ENCODE results near the gene GEMIN2.
"Not testable (repeated sequence)": the region's sequence is repeated elsewhere in the genome, so short reads cannot be mapped to it uniquely, and the experiment has no call there.

GEMIN2 gene

DNA sequence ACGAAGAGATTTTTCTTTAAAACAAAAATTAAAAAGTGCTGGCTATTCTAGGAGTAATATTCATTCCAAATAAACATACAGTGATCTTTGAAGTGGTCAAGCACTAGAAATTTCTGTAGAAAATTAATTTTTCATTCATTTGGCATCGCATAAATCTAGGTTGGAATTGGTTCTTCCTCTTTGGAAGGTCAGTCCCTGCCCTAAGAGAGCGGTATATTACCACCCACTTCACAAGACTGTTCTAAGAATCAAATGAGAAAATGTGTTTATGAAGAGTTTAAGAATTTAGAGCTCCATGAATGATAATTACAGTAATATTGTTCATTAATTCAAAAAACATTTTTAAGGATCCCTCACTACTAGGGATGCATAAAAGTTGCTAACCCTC is 444 bp upstream of the GEMIN2 start:
- DNase-seq, result no peak

GRCh38 chr14:39122330-39123138 is 8.4 kb downstream of the GEMIN2 start:
- DNase-seq, result no peak

DNA sequence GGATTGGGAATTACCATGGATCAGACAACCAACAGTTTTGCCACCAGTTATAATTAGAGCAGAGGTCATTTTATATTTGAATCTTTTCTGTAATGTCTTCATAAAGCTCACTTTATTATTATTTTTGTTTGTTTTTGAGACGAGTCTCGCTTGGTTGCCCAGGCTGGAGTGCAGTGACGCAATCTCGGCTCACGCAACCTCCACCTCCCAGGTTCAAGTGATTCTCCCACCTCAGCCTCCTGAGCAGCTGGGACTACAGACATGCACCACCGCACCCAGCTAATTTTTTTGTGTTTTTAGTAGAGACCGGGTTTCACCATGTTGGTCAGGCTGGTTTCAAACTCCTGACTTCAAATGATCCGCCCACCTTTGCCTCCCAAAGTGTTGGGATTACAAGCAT is 23.7 kb downstream of the GEMIN2 start:
- DNase-seq, result not testable (repeated sequence)

DNA sequence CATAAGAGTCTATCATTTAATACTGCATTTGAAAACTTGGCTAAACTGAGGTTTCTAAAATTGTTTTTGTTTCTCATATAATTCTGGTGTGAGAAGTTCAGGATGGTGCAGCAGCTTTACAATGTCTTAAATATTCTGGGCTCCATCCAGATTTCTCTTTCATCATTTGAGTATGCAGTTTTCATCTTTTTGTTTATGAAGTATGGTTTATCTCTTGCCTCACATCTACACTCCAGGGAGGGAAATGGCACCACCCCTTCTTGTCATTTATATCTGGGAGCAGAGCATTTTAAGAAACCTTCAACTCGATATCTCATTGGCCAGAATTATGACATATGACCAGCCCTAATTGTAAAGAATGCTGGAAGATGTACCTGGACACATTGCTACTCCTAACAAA is 24.3 kb downstream of the GEMIN2 start:
- no peak for DNase-seq

GRCh38 chr14:39140170-39140569 is 26.0 kb downstream of the GEMIN2 start:
- no peak for DNase-seq

GRCh38 chr14:39141623-39142022 is 27.5 kb downstream of the GEMIN2 start:
- not testable (repeated sequence) for DNase-seq

DNA sequence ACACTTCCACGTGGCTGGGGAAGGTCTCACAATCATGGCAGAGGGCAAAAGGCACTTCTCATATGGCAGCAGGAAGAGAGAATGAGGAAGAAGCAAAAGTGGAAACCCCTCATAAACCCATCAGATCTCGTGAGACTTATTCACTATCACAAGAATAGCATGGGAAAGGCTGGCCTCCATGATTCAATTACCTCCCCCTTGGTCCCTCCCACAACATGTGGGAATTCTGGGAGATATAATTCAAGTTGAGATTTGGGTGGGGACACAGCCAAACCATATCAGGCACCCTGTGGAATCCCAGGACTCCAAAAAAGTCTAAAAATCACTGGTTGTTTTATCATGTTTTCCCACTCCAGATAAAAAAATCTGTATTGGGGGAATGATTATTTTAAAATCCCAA is 29.1 kb downstream of the GEMIN2 start:
- not testable (repeated sequence) for DNase-seq

GRCh38 chr14:39145266-39145966 is 31.3 kb downstream of the GEMIN2 start:
- DNase-seq, result no peak

DNA sequence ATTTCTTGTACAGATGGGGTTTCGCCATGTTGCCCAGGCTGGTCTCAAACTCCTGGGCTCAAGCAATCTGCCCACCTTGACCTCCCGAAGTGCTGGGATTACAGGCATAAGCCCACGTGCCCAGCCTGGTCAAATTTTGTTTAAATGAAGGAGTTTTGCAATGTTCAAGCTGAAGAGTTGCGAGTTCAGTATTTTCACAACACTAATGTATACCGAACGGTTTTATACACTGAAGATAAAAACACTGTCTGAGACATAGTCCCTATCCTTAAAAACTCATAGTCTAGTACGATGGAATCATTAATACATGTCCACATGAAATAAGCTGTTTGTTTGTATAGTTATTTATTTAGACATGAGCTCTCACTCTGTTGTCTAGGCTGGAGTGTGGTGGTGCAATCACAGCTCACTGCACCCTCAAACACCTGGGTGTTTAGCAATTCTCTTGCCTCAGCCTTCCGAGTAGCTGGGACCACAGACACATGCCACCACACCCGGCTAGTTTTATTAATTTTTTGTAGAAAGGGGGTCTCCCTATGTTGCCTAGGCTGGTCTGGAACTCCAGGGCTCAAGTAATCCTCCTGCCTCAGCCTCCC is 40.6 kb downstream of the GEMIN2 start:
- no peak for DNase-seq

DNA sequence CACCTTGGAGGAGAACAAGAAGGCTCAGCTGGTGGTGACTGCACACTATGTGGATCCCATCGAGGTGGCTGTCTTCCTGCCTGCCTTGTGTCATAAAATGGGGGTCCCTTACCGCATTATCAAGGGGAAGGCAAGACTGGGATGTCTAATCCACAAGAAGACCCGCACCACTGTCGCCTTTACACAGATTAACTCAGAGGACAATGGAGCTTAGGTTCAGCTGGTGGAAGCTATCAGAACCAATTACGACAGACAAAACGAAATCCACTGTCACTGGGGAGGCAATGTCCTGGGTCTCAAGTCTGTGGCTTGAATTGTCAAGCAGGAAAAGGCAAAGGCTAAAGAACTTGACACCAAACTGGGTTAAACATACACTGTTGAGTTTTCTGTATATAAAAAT is 43.4 kb downstream of the GEMIN2 start:
- DNase-seq, result no peak

GRCh38 chr14:39158222-39158858 is 44.2 kb downstream of the GEMIN2 start:
- no peak for DNase-seq

DNA sequence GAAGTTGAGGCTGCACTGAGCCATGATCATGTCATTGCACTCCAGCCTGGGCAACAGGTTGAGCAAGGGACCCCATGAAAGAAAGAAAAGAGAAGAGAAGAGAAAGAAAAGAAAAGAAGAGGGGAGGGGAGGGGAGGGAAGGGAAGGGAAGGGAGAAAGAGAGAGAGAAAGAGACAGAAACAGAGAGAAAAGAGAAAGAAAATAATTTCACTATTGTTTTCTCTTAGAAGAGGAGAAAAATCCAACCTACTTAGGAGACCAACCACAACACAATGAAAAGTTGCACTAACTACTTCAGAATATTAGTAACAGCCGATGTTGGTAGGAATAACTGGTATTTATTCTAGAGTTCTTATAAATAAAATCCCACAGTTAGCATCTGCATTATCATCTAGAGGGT is 46.4 kb downstream of the GEMIN2 start:
- no peak for DNase-seq

- DNase-seq, result not testable (repeated sequence)
Observed at GRCh38 chr14:39167797-39168320, 53.7 kb downstream of the GEMIN2 start.

- no peak for DNase-seq
Observed at GRCh38 chr14:39168591-39168990, 54.5 kb downstream of the GEMIN2 start.

- no peak for DNase-seq
Observed at GRCh38 chr14:39169541-39169900, 55.4 kb downstream of the GEMIN2 start.

DNA sequence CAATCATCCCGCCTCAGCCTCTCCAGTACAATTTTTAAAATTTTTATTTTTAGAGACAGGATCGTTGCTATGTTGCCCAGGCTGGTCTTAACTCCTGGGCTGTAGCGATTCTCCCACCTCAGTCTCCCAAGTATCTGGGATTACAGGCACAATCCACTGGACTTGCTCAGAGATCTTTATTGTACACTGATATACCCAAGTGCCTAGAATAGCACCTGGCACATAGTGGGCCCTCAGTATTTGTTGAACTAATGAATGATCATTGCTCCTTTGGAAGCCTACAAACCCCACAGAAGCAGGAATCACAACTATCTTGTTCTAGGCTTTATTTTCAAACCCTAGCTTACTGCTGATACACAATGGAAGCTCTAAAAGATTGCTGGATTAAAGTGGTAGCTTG is 59.1 kb downstream of the GEMIN2 start:
- DNase-seq, result no peak

DNA sequence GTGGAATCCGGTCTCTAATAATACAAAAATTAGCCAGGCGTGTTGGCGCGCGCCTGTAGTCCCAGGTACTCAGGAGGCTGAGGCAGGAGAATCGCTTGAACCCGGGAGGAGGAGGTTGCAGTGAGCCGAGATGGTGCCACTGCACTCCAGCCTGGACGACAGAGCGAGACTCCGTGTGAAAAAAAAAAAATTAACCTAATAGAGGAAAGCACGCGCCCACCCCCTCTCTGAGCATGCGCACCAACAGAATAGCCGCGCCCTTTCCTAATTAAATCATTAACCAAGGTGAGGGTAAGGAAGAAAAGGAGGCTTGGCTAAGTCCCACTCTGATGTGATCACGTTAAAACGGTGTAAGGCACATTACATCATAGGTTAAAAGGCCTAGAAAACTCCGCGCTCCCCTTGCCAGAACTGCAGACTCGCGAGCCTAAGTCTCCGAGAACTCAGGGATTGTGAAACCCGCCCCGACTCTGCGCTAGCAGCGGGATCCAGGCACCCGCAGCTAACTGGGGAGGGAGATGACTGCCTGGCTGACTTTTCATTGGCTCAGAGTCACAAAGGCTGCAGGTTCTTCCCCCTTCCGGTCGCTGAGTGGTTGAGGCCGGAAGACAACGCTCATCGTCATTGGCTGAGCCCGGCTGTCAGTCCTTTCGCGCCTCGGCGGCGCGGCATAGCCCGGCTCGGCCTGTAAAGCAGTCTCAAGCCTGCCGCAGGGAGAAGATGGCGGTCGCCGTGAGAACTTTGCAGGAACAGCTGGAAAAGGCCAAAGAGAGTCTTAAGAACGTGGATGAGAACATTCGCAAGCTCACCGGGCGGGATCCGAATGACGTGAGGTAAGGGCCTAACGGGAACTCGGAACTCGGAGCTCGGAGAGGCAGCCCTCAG is 60.7 kb downstream of the GEMIN2 start, which contains the start of gene PNN:
PNN (plus strand) TSS at position 695 of the 885 bp plus-strand sequence; CDS start at position 721, 26 bp downstream.
- peak; percentile 97 for DNase-seq

DNA sequence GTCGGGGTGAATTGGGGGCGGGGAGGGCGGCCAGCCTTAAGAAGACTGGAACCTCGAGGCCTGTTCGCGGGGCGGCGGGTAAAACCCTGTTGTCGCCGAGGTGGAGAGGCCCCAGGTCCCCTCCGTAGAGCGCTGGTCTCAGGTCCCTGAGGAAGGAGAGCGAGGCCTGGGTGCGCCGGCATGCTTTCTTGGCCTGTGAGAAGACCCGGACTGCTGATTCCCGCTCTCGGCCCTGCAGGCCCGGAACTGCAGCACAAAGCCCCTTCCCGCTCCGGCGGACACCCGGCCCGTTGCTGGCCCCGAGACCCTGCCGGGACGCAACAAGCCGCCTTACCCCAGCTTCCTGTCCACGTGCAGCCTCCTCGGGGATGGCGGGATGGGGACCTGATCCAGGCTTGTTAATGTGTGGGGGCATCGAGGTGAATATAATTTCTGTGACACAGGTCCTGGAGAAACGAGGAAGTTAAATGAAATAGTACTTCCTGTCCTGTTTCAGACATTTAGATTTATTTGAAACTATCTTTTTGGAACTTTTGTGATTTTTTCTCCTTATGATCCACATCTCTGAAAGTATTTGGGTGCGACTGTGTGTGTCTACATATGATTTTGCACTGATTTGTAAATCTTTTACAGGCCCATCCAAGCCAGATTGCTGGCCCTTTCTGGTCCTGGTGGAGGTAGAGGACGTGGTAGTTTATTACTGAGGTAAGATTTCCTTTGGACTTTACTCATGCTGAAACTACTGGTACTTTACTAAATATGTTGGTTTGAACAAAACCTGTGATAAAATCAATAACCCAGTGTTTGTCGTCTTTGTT is 61.5 kb downstream of the GEMIN2 start:
- DNase-seq, result no peak

- no peak for DNase-seq
Observed at GRCh38 chr14:39176263-39177167, 62.4 kb downstream of the GEMIN2 start.

DNA sequence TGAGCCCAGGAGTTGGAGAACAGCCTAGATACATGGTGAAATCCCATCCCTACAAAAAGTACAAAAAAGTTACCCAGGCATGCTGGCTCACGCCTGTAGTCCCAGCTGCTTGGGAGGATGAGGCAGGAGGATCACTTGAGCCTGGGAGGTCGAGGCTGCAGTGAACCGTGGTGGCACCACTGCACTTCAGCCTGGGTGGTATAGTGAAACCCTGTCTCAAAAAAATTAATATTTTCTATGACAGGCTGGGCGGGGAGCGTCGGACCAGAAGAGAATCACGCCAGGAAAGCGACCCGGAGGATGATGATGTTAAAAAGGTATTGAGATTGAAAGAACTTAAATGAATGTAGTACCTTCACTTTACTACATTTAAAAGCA is 63.0 kb downstream of the GEMIN2 start:
- DNase-seq, result no peak

Data from NCI-H1436 treated with DMSO at 0.1 percent for 48 hours (cell line).